Astrocyte of the spinal cord (primary cell): Measurements from ENCODE around the gene CDRT15.
"Not testable (repeated sequence)": the region's sequence is repeated elsewhere in the genome, so short reads cannot be mapped to it uniquely, and the experiment has no call there.

Experiments used
- DNase-seq: peaks from one replicate; pipeline ENCODE4 v3.0.0; 2011; ENCODE audit warnings: low read depth, low spot score
- H3K4me3 ChIP-seq: 2 replicates; pipeline ENCODE4 v1.5.1; 2011; ENCODE audit warnings: low read depth, mild to moderate bottlenecking, low read length, moderate library complexity
- in situ Hi-C: cut with HindIII; loops from 2 replicates; pipeline ENCODE4 v1.10.0; 2017; ENCODE audit warnings: low sequenced_read_pairs
- TF ChIP-seq, protein P1 (sequence below): IDR thresholded peaks from 2 replicates; pipeline ENCODE4 v1.5.1; 2012; ENCODE audit warnings: low read depth, mild to moderate bottlenecking, low read length, inconsistent platforms

CDRT15 gene

GRCh38 chr17:14198575-14198974 lies 38.1 kb downstream of the CDRT15 start:
- in situ Hi-C loops: no loop called here
- TF ChIP-seq, protein P1, sequence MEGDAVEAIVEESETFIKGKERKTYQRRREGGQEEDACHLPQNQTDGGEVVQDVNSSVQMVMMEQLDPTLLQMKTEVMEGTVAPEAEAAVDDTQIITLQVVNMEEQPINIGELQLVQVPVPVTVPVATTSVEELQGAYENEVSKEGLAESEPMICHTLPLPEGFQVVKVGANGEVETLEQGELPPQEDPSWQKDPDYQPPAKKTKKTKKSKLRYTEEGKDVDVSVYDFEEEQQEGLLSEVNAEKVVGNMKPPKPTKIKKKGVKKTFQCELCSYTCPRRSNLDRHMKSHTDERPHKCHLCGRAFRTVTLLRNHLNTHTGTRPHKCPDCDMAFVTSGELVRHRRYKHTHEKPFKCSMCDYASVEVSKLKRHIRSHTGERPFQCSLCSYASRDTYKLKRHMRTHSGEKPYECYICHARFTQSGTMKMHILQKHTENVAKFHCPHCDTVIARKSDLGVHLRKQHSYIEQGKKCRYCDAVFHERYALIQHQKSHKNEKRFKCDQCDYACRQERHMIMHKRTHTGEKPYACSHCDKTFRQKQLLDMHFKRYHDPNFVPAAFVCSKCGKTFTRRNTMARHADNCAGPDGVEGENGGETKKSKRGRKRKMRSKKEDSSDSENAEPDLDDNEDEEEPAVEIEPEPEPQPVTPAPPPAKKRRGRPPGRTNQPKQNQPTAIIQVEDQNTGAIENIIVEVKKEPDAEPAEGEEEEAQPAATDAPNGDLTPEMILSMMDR: no peak
- DNase-seq: no peak
- H3K4me3 ChIP-seq: no peak overlapping the region

- H3K4me3 ChIP-seq: no peak overlapping the region
- in situ Hi-C loops: no loop called here
- no peak for DNase-seq
- TF ChIP-seq, protein P1: no peak
Measured at GRCh38 chr17:14198013-14198412, 38.6 kb downstream of the CDRT15 start.

DNA sequence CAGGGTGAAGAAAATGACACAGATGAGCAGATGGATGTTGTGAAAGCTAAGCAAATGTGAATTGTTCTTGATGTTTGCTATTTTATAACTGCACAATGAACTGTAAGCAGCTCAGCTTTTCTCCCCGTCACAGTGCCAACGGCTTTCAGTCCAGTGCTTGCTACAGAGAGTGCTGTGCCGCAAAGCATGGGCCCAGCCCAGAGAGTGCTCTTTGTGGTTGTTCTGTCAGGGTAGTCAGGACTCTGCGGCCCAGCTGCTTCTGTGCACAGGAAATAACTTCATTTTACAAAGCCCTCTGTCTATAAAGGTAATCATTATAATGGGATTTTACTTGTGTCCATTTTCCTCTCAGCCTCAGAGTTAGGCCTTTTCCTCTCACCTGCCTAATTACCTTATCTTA lies 39.1 kb downstream of the CDRT15 start:
- DNase-seq: no peak
- in situ Hi-C loops: no loop called here

GRCh38 chr17:14197057-14197456 lies 39.6 kb downstream of the CDRT15 start:
- no peak overlapping the region for H3K4me3 ChIP-seq
- in situ Hi-C loops: no loop called here

More for the DNA sequence above, 39.1 kb downstream of the CDRT15 start:
- no peak overlapping the region for H3K4me3 ChIP-seq
- TF ChIP-seq, protein P1: no peak

DNA sequence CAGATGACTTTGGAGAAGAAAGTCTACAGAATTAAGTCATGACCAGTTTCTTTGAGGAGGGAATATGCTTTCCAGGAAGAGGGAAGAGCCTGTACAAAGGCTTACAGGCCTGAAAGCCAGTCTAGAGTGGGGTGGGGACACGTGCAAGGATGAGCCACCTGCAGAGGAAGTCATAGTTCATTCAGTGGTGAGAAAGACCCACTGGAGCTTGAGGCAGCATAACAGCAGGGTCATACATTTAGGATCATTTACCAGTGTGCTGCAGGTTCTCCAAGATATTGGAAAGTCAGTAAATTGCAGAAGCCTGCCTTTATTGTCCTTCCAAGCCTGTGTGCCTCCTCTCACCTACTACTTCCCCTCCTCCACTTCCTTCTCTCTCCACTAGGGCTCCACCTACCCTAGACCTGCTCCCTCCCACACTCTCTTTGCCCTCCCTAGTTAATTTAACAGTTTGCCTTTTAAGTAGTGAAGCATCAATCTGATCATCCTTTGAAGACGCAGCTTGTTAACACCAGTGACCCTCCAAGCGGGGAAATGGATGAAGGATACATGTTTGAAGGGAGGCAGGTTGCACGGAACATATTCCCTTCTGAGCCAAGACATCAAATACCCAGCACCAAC lies 40.2 kb downstream of the CDRT15 start:
- in situ Hi-C loops: no loop called here
- TF ChIP-seq, protein P1: peak; percentile 21
- H3K4me3 ChIP-seq: no peak overlapping the region
- DNase-seq: no peak

More at GRCh38 chr17:14197057-14197456, 39.6 kb downstream of the CDRT15 start:
- no peak for DNase-seq
- TF ChIP-seq, protein P1: no peak

DNA sequence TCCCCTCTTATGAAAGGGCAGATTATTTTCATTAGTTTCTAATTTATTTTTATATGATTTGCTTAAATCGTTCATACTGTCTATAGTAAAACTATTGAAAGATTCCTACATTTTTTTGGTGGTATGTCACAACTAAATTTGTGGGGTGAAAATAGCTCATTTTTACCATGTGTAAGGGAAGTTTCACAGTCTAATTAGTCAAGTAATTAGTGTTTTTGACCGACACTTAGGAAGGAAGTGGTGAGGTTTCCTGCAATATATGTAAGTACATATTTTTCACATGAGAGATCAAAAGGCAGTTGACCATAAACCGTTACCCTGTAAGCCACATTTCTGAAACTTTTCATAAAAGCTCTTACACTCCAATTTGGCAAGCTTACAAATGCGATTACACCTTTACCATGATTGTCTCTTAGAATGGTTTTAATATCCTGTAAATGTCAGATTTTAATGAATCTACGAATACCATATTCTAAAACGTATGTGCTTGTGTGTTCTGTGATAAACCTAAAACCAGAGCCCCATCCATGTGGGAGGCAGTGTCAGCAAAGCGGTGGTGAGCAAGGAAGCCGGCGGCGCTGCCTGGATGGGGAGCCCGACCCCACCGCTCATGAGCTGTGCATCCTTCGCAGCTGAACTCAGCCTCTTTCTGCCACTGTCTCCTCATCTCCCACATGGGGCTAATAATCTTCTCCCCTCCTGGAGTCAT lies 43.9 kb downstream of the CDRT15 start:
- in situ Hi-C loops, DNase-seq, H3K4me3 ChIP-seq: not testable (repeated sequence)

DNA sequence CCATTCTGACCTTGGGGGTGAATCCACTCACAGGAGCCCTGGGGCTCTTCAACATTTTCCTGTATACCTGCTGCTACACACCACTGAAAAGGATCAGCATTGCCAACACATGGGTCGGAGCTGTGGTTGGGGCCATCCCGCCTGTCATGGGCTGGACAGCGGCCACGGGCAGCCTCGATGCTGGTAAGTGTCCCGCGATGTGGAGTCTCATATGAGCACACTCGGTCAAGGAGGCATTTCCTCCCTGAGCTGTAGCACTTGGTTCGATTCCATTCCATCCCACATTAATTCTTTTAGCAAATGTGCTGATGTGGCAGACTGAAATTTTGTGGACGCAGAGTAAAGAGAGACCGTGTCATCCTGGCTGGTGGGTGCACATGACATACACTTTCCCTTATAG lies 44.6 kb downstream of the CDRT15 start:
- DNase-seq, H3K4me3 ChIP-seq, in situ Hi-C loops: not testable (repeated sequence)

DNA sequence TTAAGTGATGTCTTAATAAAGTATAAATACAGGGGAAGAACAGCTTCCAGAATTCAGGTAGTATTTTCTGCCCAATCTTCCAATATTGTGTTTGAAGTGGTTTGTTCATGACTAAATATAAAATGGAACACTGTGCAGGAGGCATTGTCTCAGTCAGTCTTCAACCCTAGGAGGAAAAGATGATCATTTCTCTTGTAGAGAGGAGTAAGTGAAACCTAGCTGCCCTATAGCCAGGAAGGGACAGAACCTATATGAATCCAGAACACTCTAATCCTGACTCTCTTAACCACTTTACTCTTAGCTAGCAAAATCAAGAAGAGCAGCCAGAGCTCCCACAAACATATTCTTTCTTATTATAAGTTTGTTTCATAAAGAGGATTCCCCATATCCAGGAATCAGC lies 45.2 kb downstream of the CDRT15 start:
- in situ Hi-C loops, H3K4me3 ChIP-seq, DNase-seq: not testable (repeated sequence)

DNA sequence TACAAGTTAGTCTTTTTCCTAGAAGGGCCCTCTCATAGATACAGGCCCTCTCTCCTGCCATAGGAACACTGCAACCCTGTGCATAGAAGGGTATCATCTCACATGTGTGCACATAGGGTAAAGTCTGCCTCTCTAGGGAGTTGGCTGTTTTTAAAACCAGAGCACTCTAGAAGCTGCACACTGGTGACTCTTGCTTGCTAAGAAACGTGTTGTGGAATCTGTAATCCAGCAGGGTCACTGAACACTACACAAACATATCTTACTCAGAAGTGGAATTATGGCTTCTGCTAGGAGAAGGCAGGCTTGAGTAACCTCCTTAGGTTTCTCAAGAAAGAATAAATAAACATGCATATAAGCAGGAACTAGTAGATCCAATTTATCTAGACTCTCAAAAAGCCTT lies 45.9 kb downstream of the CDRT15 start:
- in situ Hi-C loops, H3K4me3 ChIP-seq, DNase-seq: not testable (repeated sequence)

DNA sequence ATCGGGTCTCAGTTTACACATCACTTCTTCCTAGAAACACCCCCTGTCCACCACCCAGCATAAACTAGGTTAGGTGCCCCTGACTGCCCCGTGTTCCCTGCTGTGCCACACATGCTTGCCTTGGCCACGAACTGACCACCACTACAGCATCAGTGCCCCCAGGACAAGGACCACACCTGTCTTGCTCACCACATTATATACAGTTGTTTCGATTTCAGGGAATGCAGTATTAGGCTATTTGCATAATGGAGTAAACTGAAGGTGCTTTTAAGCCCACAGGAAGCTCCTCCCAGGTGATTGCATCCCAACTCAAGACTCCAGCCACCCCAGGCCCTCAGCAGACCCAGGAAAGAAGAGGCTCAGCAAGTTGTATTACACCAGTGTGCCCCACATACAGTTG lies 50.2 kb downstream of the CDRT15 start:
- DNase-seq, H3K4me3 ChIP-seq, in situ Hi-C loops: not testable (repeated sequence)
